K562 (cell line): Measurements from ENCODE around the gene NVL. TPM values are rescaled to one million over a fixed set of nuclear protein-coding genes. Genes with fewer than 3 reads are reported as not detected.
A peak's percentile ranks its signal among the peaks of the same experiment; 100 is the strongest.

Experiments used
- BDP1 ChIP-seq: IDR thresholded peaks from 3 replicates; pipeline ENCODE4 v1.6.1; 2011; ENCODE audit not compliant: insufficient read length, insufficient read depth
- CC2D1A ChIP-seq: fragments of 450-650 bp; IDR thresholded peaks from 2 replicates; pipeline ENCODE4 v1.6.1; 2017; ENCODE audit warnings: mild to moderate bottlenecking
- CREB1 ChIP-seq, 2 experiments: sonication (generic) in 1 of 2; formaldehyde crosslinking in 1 of 2; IDR thresholded peaks; 2 replicates each; pipeline versions ENCODE4 v1.6.1 to v1.8.0; 2012 to 2022; ENCODE audit warnings: inconsistent platforms in 1 of 2, mild to moderate bottlenecking in 1 of 2, missing genetic modification reagents in 1 of 2, moderate library complexity in 1 of 2
- FOXJ3 ChIP-seq: sonication (generic); formaldehyde crosslinking; IDR thresholded peaks from 2 replicates; pipeline ENCODE4 v1.4.0; 2020; ENCODE audit warnings: mild to moderate bottlenecking, missing genetic modification reagents
- MXI1 ChIP-seq: IDR thresholded peaks from 2 replicates; pipeline ENCODE4 v1.6.1; 2011; ENCODE audit warnings: low read depth, mild to moderate bottlenecking, improper control_type of control experiment, low read length
- NEUROD1 ChIP-seq: fragments of 150-350 bp; IDR thresholded peaks from 2 replicates; pipeline ENCODE4 v1.6.1; 2014; ENCODE audit warnings: borderline replicate concordance, low read length, low read depth; ENCODE audit not compliant: partially characterized antibody
- NFE2 ChIP-seq: IDR thresholded peaks from 2 replicates; pipeline ENCODE4 v1.6.1; 2014; ENCODE audit warnings: antibody characterized with exemption, low read depth
- PRMT5 ChIP-seq: sonication (generic); formaldehyde crosslinking; IDR thresholded peaks from 2 replicates; pipeline ENCODE4 v1.5.0; 2020; ENCODE audit warnings: missing genetic modification reagents
- RBM25 ChIP-seq: fragments of 200-400 bp; formaldehyde crosslinking; IDR thresholded peaks from 2 replicates; pipeline ENCODE4 v1.6.1; 2018; ENCODE audit warnings: low read length, low read depth, moderate library complexity; ENCODE audit not compliant: severe bottlenecking
- TBP ChIP-seq: optimal IDR thresholded peaks from 2 replicates; pipeline ENCODE3; 2011; ENCODE audit warnings: low read depth, low read length, improper control_type of control experiment
- ZNF175 ChIP-seq: fragments of 200-800 bp; sonication (Bioruptor generic); IDR thresholded peaks from 2 replicates; pipeline ENCODE4 v1.6.1; 2016; ENCODE audit warnings: low read depth, mild to moderate bottlenecking, missing genetic modification characterization, missing compliant biosample characterization
- ZNF583 ChIP-seq: fragments of 250-450 bp; sonication (Bioruptor Pico); IDR thresholded peaks from 2 replicates; pipeline ENCODE4 v1.4.0; 2020
- polyA plus RNA-seq, 8 experiments: library from polyadenylated mRNA; depleted of rRNA in 4 of 8; stranded (reverse) in 5 of 8; unstranded in 3 of 8; fragments of >200 nt; fragmentation: Nextera tagmentation in 2 of 8; fragmentation: Illumina TruSeq in 1 of 8; extraction: Ambion mirVana in 2 of 8; extraction: Trizol in 1 of 8; gene quantifications; 2 replicates each; pipeline versions ENCODE4 v1.2.1 to v1.2.3, GENCODE V29; 2011 to 2014; ENCODE audit warnings: inconsistent platforms in 1 of 8, missing spikeins in 1 of 8
- total RNA-seq, 7 experiments: library from RNA; depleted of rRNA in 6 of 7; stranded (reverse); fragments of >200 nt in 6 of 7; fragmentation: Illumina TruSeq in 2 of 7; extraction: Trizol in 2 of 7; gene quantifications; 2 replicates each; pipeline versions ENCODE4 v1.2.1 to v1.2.3, GENCODE V29; 2011 to 2021; ENCODE audit warnings: low replicate concordance in 1 of 7
- TF ChIP-seq, protein P1 (sequence below): fragments of 200-600 bp; sonication (generic); IDR thresholded peaks from one replicate; pipeline ENCODE4 v1.6.1; 2012; ENCODE audit warnings: mild to moderate bottlenecking, low read depth, low read length, inconsistent platforms
- TF ChIP-seq, protein P2 (sequence below): fragments of 450-650 bp; IDR thresholded peaks from 2 replicates; pipeline ENCODE4 v1.6.1; 2017; ENCODE audit warnings: antibody characterized with exemption

The NVL gene
- total and polyA plus RNA-seq, 9 of the 15 experiments (the other 6 are each of a cell fraction or from before 2014, with no cell fraction given) = 32.5 to 86.6 (median 62.9) TPM

DNA sequence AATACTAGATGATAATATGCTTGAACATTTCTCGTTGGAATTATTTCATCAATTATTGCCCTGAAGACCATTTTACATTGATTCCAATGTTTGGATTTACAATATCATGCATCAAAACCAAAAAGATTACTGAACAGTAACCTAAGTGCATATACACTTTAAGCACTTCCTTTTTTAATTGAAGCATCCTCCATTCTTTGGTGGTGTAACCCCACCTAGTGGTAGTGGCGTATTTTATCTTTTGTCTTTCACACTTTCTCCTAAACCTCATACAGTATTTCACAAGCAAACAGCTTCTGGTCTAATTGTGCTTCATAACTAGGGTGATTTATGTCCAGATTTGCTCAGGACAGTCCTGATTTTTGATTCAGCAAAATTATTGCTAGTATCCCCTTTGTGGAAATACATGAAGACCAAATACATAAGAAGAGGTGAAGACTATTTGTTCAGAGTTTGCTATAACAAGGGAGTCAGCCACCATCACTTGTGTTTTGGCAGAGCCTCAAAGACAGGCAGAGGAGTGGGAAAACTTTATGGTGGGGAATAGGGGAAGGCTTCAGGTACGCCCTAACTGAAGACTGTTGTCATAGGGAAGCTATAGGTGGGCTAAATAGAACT is 3.4 kb upstream of the NVL start (continued):
- TF ChIP-seq PRMT5 (CRISPR knock-in tag) = no peak
- no peak for TF ChIP-seq NEUROD1
- no peak for TF ChIP-seq RBM25
- no peak for TF ChIP-seq ZNF583 (CRISPR knock-in tag)
- TF ChIP-seq, protein P1, sequence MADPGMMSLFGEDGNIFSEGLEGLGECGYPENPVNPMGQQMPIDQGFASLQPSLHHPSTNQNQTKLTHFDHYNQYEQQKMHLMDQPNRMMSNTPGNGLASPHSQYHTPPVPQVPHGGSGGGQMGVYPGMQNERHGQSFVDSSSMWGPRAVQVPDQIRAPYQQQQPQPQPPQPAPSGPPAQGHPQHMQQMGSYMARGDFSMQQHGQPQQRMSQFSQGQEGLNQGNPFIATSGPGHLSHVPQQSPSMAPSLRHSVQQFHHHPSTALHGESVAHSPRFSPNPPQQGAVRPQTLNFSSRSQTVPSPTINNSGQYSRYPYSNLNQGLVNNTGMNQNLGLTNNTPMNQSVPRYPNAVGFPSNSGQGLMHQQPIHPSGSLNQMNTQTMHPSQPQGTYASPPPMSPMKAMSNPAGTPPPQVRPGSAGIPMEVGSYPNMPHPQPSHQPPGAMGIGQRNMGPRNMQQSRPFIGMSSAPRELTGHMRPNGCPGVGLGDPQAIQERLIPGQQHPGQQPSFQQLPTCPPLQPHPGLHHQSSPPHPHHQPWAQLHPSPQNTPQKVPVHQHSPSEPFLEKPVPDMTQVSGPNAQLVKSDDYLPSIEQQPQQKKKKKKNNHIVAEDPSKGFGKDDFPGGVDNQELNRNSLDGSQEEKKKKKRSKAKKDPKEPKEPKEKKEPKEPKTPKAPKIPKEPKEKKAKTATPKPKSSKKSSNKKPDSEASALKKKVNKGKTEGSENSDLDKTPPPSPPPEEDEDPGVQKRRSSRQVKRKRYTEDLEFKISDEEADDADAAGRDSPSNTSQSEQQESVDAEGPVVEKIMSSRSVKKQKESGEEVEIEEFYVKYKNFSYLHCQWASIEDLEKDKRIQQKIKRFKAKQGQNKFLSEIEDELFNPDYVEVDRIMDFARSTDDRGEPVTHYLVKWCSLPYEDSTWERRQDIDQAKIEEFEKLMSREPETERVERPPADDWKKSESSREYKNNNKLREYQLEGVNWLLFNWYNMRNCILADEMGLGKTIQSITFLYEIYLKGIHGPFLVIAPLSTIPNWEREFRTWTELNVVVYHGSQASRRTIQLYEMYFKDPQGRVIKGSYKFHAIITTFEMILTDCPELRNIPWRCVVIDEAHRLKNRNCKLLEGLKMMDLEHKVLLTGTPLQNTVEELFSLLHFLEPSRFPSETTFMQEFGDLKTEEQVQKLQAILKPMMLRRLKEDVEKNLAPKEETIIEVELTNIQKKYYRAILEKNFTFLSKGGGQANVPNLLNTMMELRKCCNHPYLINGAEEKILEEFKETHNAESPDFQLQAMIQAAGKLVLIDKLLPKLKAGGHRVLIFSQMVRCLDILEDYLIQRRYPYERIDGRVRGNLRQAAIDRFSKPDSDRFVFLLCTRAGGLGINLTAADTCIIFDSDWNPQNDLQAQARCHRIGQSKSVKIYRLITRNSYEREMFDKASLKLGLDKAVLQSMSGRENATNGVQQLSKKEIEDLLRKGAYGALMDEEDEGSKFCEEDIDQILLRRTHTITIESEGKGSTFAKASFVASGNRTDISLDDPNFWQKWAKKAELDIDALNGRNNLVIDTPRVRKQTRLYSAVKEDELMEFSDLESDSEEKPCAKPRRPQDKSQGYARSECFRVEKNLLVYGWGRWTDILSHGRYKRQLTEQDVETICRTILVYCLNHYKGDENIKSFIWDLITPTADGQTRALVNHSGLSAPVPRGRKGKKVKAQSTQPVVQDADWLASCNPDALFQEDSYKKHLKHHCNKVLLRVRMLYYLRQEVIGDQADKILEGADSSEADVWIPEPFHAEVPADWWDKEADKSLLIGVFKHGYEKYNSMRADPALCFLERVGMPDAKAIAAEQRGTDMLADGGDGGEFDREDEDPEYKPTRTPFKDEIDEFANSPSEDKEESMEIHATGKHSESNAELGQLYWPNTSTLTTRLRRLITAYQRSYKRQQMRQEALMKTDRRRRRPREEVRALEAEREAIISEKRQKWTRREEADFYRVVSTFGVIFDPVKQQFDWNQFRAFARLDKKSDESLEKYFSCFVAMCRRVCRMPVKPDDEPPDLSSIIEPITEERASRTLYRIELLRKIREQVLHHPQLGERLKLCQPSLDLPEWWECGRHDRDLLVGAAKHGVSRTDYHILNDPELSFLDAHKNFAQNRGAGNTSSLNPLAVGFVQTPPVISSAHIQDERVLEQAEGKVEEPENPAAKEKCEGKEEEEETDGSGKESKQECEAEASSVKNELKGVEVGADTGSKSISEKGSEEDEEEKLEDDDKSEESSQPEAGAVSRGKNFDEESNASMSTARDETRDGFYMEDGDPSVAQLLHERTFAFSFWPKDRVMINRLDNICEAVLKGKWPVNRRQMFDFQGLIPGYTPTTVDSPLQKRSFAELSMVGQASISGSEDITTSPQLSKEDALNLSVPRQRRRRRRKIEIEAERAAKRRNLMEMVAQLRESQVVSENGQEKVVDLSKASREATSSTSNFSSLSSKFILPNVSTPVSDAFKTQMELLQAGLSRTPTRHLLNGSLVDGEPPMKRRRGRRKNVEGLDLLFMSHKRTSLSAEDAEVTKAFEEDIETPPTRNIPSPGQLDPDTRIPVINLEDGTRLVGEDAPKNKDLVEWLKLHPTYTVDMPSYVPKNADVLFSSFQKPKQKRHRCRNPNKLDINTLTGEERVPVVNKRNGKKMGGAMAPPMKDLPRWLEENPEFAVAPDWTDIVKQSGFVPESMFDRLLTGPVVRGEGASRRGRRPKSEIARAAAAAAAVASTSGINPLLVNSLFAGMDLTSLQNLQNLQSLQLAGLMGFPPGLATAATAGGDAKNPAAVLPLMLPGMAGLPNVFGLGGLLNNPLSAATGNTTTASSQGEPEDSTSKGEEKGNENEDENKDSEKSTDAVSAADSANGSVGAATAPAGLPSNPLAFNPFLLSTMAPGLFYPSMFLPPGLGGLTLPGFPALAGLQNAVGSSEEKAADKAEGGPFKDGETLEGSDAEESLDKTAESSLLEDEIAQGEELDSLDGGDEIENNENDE = no peak
- TF ChIP-seq CREB1 (IDR thresholded peaks at IDR 0.05) = no peak
- TF ChIP-seq CREB1 (CRISPR knock-in tag; IDR thresholded peaks at IDR 0.05) = 0 out of 2 replicates have a peak, but pooled peaks have one; percentile 37
- TF ChIP-seq, protein P2, sequence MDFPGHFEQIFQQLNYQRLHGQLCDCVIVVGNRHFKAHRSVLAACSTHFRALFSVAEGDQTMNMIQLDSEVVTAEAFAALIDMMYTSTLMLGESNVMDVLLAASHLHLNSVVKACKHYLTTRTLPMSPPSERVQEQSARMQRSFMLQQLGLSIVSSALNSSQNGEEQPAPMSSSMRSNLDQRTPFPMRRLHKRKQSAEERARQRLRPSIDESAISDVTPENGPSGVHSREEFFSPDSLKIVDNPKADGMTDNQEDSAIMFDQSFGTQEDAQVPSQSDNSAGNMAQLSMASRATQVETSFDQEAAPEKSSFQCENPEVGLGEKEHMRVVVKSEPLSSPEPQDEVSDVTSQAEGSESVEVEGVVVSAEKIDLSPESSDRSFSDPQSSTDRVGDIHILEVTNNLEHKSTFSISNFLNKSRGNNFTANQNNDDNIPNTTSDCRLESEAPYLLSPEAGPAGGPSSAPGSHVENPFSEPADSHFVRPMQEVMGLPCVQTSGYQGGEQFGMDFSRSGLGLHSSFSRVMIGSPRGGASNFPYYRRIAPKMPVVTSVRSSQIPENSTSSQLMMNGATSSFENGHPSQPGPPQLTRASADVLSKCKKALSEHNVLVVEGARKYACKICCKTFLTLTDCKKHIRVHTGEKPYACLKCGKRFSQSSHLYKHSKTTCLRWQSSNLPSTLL = no peak
- TF ChIP-seq FOXJ3 (CRISPR knock-in tag) = no peak
- no peak for TF ChIP-seq NFE2
- peak; percentile 70 for TF ChIP-seq CC2D1A
- TF ChIP-seq TBP = no peak
- no peak for TF ChIP-seq ZNF175
- TF ChIP-seq MXI1 = no peak
- TF ChIP-seq BDP1 = no peak
